Activated CD4-positive, alpha-beta memory T cell treated with anti-CD3 and anti-CD28 coated beads for 36 hours (primary cell): ENCODE data around the gene ABCA5. TPM values are rescaled to one million over a fixed set of nuclear protein-coding genes. Genes with fewer than 3 reads are reported as not detected.

Source experiments
- total RNA-seq, 2 experiments: library from RNA; stranded (reverse); gene quantifications; one replicate each; pipeline ENCODE4 v1.2.3, GENCODE V29; 2021

The ABCA5 gene
- total RNA-seq, 2 experiments from 2014 or later, result 12.8 to 13.0 TPM

Other genes starting within 250 kb of the ABCA5 start
- gene ABCA6, start 185.2 kb downstream of the ABCA5 start, total RNA-seq, result not detected
- gene ABCA10, start 98.3 kb downstream of the ABCA5 start, total RNA-seq, result under 1 TPM; 0.22 to 0.38 TPM
- 1 to 10 TPM; 2.2 TPM for gene MAP2K6, start 87.6 kb upstream of the ABCA5 start, total RNA-seq